Measurements from ENCODE around the gene DNER. TPM values are rescaled to one million over a fixed set of nuclear protein-coding genes. Genes with fewer than 3 reads are reported as not detected.
"Not testable (repeated sequence)": the region's sequence is repeated elsewhere in the genome, so short reads cannot be mapped to it uniquely, and the experiment has no call there.

The DNER gene
- total and polyA plus RNA-seq, 10 of the 15 experiments (the other 5 are each of a cell fraction or from before 2014, with no cell fraction given): 0.04 to 0.08 (median 0.07) TPM; not detected in 7

DNA sequence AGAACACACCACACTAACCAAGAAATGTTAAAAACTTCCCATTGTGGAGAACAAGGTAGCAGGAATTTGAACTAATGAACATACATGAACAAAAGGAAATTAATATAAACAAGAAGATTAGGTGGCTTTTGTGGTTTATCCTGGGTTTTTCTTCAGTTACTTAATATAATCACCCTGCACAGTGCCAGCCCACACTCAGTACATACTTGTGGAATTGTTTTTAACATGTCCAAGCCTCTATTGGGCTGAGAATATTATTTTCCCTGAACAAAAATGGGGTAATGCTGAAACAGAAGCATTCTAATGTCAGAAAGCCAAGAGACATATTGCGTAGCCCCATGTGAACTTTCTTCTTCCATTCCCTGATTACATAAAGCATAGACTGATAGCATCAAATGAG is 202.8 kb downstream of the DNER start (continued):
- TF ChIP-seq, protein P1, sequence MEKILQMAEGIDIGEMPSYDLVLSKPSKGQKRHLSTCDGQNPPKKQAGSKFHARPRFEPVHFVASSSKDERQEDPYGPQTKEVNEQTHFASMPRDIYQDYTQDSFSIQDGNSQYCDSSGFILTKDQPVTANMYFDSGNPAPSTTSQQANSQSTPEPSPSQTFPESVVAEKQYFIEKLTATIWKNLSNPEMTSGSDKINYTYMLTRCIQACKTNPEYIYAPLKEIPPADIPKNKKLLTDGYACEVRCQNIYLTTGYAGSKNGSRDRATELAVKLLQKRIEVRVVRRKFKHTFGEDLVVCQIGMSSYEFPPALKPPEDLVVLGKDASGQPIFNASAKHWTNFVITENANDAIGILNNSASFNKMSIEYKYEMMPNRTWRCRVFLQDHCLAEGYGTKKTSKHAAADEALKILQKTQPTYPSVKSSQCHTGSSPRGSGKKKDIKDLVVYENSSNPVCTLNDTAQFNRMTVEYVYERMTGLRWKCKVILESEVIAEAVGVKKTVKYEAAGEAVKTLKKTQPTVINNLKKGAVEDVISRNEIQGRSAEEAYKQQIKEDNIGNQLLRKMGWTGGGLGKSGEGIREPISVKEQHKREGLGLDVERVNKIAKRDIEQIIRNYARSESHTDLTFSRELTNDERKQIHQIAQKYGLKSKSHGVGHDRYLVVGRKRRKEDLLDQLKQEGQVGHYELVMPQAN (conservative IDR thresholded peaks at IDR 0.05): no peak
- TF ChIP-seq, protein P2, sequence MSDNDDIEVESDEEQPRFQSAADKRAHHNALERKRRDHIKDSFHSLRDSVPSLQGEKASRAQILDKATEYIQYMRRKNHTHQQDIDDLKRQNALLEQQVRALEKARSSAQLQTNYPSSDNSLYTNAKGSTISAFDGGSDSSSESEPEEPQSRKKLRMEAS (IDR thresholded peaks at IDR 0.05; ENCODE audit: low read depth, low read length): no peak
- TF ChIP-seq YBX1 (IDR thresholded peaks at IDR 0.05) (no peak), PKNOX1 (IDR thresholded peaks at IDR 0.05) (no peak), ZNF274 (IDR thresholded peaks at IDR 0.05; ENCODE audit: insufficient read depth, insufficient read length) (no peak), IKZF1 (conservative IDR thresholded peaks at IDR 0.05) (no peak)

GRCh38 chr2:229506699-229507098 is 207.7 kb downstream of the DNER start:
- H3K79me2 ChIP-seq (ENCODE audit: control insufficient read depth, insufficient read depth, low read length); H2AFZ ChIP-seq (ENCODE audit: control insufficient read depth, low read depth, low read length); H3K36me3 ChIP-seq (ENCODE audit: control insufficient read depth in 2 of 2, insufficient read depth in 2 of 2, low read length in 1 of 2); H3K27ac ChIP-seq (ENCODE audit: control insufficient read depth, insufficient read depth); CTCF ChIA-PET; ATAC-seq; in situ Hi-C loops (cut with MboI); H3K9ac ChIP-seq (ENCODE audit: control insufficient read depth, insufficient read depth, low read length); FAIRE-seq; BruUV-seq (replicated peaks); H3K9me3 ChIP-seq (replicated peaks; ENCODE audit: control insufficient read depth, insufficient read depth, low read length); H4K20me1 ChIP-seq (ENCODE audit: control insufficient read depth, insufficient read depth); H3K27me3 ChIP-seq (replicated peaks in 1 of 2; ENCODE audit: control insufficient read depth in 2 of 2, insufficient read depth in 2 of 2, low read length in 1 of 2); DNase-seq (ENCODE audit: low read depth, low spot score); H3K4me3 ChIP-seq; intact Hi-C loops (cut with micrococcal nuclease; ENCODE audit: unreplicated experiment); RAD21 ChIA-PET (ENCODE audit: unreplicated experiment); H3K4me1 ChIP-seq (ENCODE audit: control insufficient read depth, insufficient read depth, low read length); H3K4me2 ChIP-seq (ENCODE audit: control insufficient read depth, insufficient read depth); SMC1A ChIA-PET (ENCODE audit: uncharacterized antibody, unreplicated experiment); POLR2A ChIA-PET: not testable (repeated sequence)
- WGBS (ENCODE audit: insufficient coverage, insufficient replicate concordance, low lambda C conversion rate, missing lambda C conversion rate): 62% methylated on average over 4 of the region's 4 CpGs
